GM18519 (cell line): ENCODE measurements around the gene ADGRL3.
"Not testable (repeated sequence)": the region's sequence is repeated elsewhere in the genome, so short reads cannot be mapped to it uniquely, and the experiment has no call there.

Source experiments
- ATAC-seq: cut with Tn5 transposase; IDR thresholded peaks from one replicate; pipeline ENCODE4 v1.9.1; 2021; ENCODE audit warnings: mild to moderate bottlenecking, moderate library complexity; ENCODE audit not compliant: unreplicated experiment, low FRiP score

Gene ADGRL3

GRCh38 chr4:61714387-61714911 is 514.3 kb downstream of the ADGRL3 start:
- ATAC-seq, result no peak

GRCh38 chr4:61716426-61716825 is 516.3 kb downstream of the ADGRL3 start:
- ATAC-seq, result no peak

GRCh38 chr4:61723492-61723891 is 523.4 kb downstream of the ADGRL3 start:
- ATAC-seq, result no peak

- no peak for ATAC-seq
Measured at GRCh38 chr4:61727286-61727685, 527.2 kb downstream of the ADGRL3 start.

- no peak for ATAC-seq
Measured at GRCh38 chr4:61734409-61734808, 534.3 kb downstream of the ADGRL3 start.

GRCh38 chr4:61739887-61740286 is 539.8 kb downstream of the ADGRL3 start:
- no peak for ATAC-seq

- ATAC-seq, result no peak
Measured at GRCh38 chr4:61740886-61741285, 540.8 kb downstream of the ADGRL3 start.

- no peak for ATAC-seq
Measured at GRCh38 chr4:61741327-61742096, 541.4 kb downstream of the ADGRL3 start.

- no peak for ATAC-seq
Measured at GRCh38 chr4:61750810-61751209, 550.7 kb downstream of the ADGRL3 start.

GRCh38 chr4:61752617-61753016 is 552.5 kb downstream of the ADGRL3 start:
- no peak for ATAC-seq

- no peak for ATAC-seq
Measured at GRCh38 chr4:61753739-61754138, 553.6 kb downstream of the ADGRL3 start.

- not testable (repeated sequence) for ATAC-seq
Measured at GRCh38 chr4:61756937-61757336, 556.8 kb downstream of the ADGRL3 start.

- ATAC-seq, result not testable (repeated sequence)
Measured at GRCh38 chr4:61757983-61758382, 557.9 kb downstream of the ADGRL3 start.

- ATAC-seq, result not testable (repeated sequence)
Measured at GRCh38 chr4:61758596-61758995, 558.5 kb downstream of the ADGRL3 start.

GRCh38 chr4:61759245-61759644 is 559.1 kb downstream of the ADGRL3 start:
- ATAC-seq, result not testable (repeated sequence)

GRCh38 chr4:61759885-61760284 is 559.8 kb downstream of the ADGRL3 start:
- not testable (repeated sequence) for ATAC-seq

GRCh38 chr4:61760820-61761219 is 560.7 kb downstream of the ADGRL3 start:
- ATAC-seq, result no peak

- ATAC-seq, result no peak
Measured at GRCh38 chr4:61762722-61763627, 562.8 kb downstream of the ADGRL3 start.

- no peak for ATAC-seq
Measured at GRCh38 chr4:61763682-61764081, 563.6 kb downstream of the ADGRL3 start.

- ATAC-seq, result not testable (repeated sequence)
Measured at GRCh38 chr4:61764090-61764489, 564.0 kb downstream of the ADGRL3 start.
